ENCODE measurements around the gene CCDC107. TPM values are rescaled to one million over a fixed set of nuclear protein-coding genes. Genes with fewer than 3 reads are reported as not detected.
A peak's percentile ranks its signal among the peaks of the same experiment; 100 is the strongest.

The CCDC107 gene
- total and polyA plus RNA-seq, 2 donors (not counting 1 experiment from before 2014, with no cell fraction given) = 20.6 to 24.9 TPM

DNA sequence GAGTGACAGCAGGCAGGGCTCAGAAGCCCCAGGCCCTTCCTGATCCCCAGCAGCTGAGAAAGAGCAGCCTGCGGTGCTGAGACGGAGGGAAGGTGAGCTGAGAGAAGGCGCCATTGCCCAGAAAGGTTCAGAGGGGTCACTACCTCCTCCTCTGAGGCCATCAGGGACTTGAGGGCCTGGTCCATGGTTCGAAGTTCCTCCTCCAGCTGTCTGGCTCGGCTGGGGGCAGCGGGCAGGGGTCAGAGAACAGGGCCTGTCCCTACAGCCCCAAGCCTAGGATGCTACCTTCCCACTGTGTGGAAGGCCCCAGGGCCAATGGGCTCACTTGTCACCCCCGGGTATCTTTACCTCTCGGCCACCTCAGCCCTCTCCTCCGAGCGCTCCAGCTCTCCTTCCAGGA lies 26.8 kb downstream of the CCDC107 start:
- H3K4me2 ChIP-seq (ENCODE audit: extremely low read depth, insufficient read depth, low read length) = no peak overlapping the region
- no peak for DNase-seq (ENCODE audit: low read depth in 2 of 2)
- H3K36me3 ChIP-seq (ENCODE audit: control insufficient read depth, insufficient read depth, low read length) = peaks cover 32% of the 10 kb centered on the region
- no peak overlapping the region for H3K9ac ChIP-seq (ENCODE audit: insufficient read depth, low read length)
- peaks cover 52% of the 10 kb centered on the region for H3K79me2 ChIP-seq (ENCODE audit: control insufficient read depth, insufficient read depth, low read length)
- no peak for TF ChIP-seq EZH2 (IDR thresholded peaks at IDR 0.05; ENCODE audit: low read length, missing control alignments)
- TF ChIP-seq, protein P1, sequence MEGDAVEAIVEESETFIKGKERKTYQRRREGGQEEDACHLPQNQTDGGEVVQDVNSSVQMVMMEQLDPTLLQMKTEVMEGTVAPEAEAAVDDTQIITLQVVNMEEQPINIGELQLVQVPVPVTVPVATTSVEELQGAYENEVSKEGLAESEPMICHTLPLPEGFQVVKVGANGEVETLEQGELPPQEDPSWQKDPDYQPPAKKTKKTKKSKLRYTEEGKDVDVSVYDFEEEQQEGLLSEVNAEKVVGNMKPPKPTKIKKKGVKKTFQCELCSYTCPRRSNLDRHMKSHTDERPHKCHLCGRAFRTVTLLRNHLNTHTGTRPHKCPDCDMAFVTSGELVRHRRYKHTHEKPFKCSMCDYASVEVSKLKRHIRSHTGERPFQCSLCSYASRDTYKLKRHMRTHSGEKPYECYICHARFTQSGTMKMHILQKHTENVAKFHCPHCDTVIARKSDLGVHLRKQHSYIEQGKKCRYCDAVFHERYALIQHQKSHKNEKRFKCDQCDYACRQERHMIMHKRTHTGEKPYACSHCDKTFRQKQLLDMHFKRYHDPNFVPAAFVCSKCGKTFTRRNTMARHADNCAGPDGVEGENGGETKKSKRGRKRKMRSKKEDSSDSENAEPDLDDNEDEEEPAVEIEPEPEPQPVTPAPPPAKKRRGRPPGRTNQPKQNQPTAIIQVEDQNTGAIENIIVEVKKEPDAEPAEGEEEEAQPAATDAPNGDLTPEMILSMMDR (conservative IDR thresholded peaks at IDR 0.05 in 1 of 2, IDR thresholded peaks at IDR 0.05 in 1 of 2; ENCODE audit: low read depth in 1 of 2, low read length in 2 of 2) = no peak
- no peaks in the 10 kb centered on the region for H3K27me3 ChIP-seq (ENCODE audit: control insufficient read depth, insufficient read depth, low read length)
- no peak overlapping the region for H3K27ac ChIP-seq (ENCODE audit: insufficient read depth, low read length)
- no peaks in the 10 kb centered on the region for H3K9me3 ChIP-seq (ENCODE audit: control insufficient read depth, insufficient read depth, low read depth, low read length)
- H2AFZ ChIP-seq (ENCODE audit: low read length) = no peak overlapping the region
- H3K4me3 ChIP-seq (replicated peaks in 1 of 4; ENCODE audit: control extremely low read depth in 1 of 4, insufficient read depth in 1 of 4, low read depth in 3 of 4, low read length in 4 of 4) = peak overlapping the region in 1 of 4 experiments; percentile 30
- peaks cover 2% of the 10 kb centered on the region for H4K20me1 ChIP-seq (ENCODE audit: control insufficient read depth, extremely low read depth, insufficient read depth, low read length)
- peaks cover 41% of the 10 kb centered on the region for H3K4me1 ChIP-seq (ENCODE audit: control insufficient read depth, extremely low read depth, insufficient read depth, low read length)

DNA sequence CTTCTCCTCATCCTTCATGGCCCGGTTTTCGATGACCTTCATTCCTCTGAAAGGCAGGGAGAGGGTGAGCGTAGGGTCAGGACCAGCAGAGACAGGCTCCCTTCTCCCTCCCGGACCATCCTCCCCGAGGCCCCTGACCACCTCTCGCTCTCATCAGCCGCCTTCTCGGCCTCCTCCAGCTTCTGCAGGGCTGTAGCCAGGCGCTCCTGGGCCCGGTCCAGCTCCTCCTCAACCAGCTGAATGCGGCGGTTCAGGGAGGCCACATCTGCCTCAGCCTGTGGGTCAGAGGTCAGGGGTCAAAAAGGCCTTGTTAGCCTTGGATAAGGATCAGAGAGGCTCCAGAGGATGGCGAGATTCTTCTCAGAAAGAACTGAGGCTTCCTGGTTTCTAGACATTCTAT lies 27.4 kb downstream of the CCDC107 start:
- peaks cover 32% of the 10 kb centered on the region for H3K36me3 ChIP-seq (ENCODE audit: control insufficient read depth, insufficient read depth, low read length)
- TF ChIP-seq, protein P1 (conservative IDR thresholded peaks at IDR 0.05 in 1 of 2, IDR thresholded peaks at IDR 0.05 in 1 of 2; ENCODE audit: low read depth in 1 of 2, low read length in 2 of 2) = no peak
- no peak for TF ChIP-seq EZH2 (IDR thresholded peaks at IDR 0.05; ENCODE audit: low read length, missing control alignments)

DNA sequence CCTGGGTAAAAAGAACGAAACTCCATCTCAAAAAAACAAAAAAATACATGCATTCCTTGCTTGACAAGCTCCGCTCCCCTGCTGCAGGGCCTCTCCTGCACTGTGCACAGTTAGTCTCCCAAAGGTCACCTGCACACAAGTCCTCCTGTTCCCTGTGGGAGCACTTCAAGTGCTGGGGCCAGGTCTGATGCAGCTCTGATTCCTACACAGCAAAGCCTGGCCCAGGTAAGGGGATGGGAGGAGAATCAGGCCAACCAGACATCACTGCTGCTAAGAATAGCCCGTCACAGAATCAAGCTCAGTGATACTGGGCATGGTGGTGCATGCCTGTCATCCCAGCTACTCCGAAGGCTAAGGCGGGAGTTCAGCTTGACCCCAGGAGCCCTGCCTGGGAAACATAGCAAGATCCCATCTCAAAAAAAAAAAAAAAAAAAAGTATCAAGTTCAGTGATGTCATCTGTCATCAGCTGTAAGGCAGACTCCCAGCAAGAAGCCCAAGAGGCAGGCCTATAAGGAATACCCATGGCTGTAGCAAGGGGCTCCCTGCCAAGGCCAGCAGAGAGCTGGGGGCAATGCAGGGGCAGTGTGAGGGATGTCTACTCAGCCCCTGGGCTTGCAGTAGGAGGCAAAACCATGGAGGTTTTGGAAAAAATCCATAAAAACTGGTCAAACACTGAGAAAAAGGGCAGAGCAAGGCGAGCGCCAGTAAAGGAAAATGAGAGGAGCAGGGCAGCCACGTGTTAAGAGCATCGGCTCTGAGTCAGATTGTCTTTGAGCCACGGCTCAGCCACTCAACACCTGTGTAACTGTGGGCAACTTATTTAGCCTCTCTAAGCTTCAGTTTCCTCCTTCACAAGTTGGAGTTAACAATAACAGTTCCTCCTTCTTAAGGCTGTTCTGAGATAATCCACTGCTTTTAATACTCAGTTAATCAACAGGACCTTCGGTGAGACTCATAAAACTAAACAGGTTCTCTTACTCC lies 28.4 kb downstream of the CCDC107 start:
- H4K20me1 ChIP-seq (ENCODE audit: control insufficient read depth, extremely low read depth, insufficient read depth, low read length) = peaks cover 2% of the 10 kb centered on the region
- H3K9ac ChIP-seq (ENCODE audit: insufficient read depth, low read length) = no peak overlapping the region
- H3K27me3 ChIP-seq (ENCODE audit: control insufficient read depth, insufficient read depth, low read length) = no peaks in the 10 kb centered on the region
- H3K4me2 ChIP-seq (ENCODE audit: extremely low read depth, insufficient read depth, low read length) = peak overlapping the region; percentile 99
- peaks cover 38% of the 10 kb centered on the region for H3K4me1 ChIP-seq (ENCODE audit: control insufficient read depth, extremely low read depth, insufficient read depth, low read length)
- H3K27ac ChIP-seq (ENCODE audit: insufficient read depth, low read length) = no peak overlapping the region
- peaks cover 32% of the 10 kb centered on the region for H3K36me3 ChIP-seq (ENCODE audit: control insufficient read depth, insufficient read depth, low read length)
- peak overlapping the region; percentile 57 to 99 (median 67) for H3K4me3 ChIP-seq (replicated peaks in 1 of 4; ENCODE audit: control extremely low read depth in 1 of 4, insufficient read depth in 1 of 4, low read depth in 3 of 4, low read length in 4 of 4)
- peak; percentile 71 to 74 for DNase-seq (ENCODE audit: low read depth in 2 of 2)
- H3K79me2 ChIP-seq (ENCODE audit: control insufficient read depth, insufficient read depth, low read length) = peaks cover 52% of the 10 kb centered on the region
- no peaks in the 10 kb centered on the region for H3K9me3 ChIP-seq (ENCODE audit: control insufficient read depth, insufficient read depth, low read depth, low read length)
- no peak overlapping the region for H2AFZ ChIP-seq (ENCODE audit: low read length)
- TF ChIP-seq, protein P1 (conservative IDR thresholded peaks at IDR 0.05 in 1 of 2, IDR thresholded peaks at IDR 0.05 in 1 of 2; ENCODE audit: low read depth in 1 of 2, low read length in 2 of 2) = no peak
- no peak for TF ChIP-seq EZH2 (IDR thresholded peaks at IDR 0.05; ENCODE audit: low read length, missing control alignments)

More for the DNA sequence above, 27.4 kb downstream of the CCDC107 start:
- DNase-seq (ENCODE audit: low read depth in 2 of 2) = no peak
- no peaks in the 10 kb centered on the region for H3K27me3 ChIP-seq (ENCODE audit: control insufficient read depth, insufficient read depth, low read length)
- H3K79me2 ChIP-seq (ENCODE audit: control insufficient read depth, insufficient read depth, low read length) = peaks cover 52% of the 10 kb centered on the region
- H3K27ac ChIP-seq (ENCODE audit: insufficient read depth, low read length) = no peak overlapping the region
- H3K4me1 ChIP-seq (ENCODE audit: control insufficient read depth, extremely low read depth, insufficient read depth, low read length) = peaks cover 40% of the 10 kb centered on the region
- no peak overlapping the region for H2AFZ ChIP-seq (ENCODE audit: low read length)
- H3K4me3 ChIP-seq (replicated peaks in 1 of 4; ENCODE audit: control extremely low read depth in 1 of 4, insufficient read depth in 1 of 4, low read depth in 3 of 4, low read length in 4 of 4) = peak overlapping the region in 1 of 4 experiments; percentile 30
- H3K4me2 ChIP-seq (ENCODE audit: extremely low read depth, insufficient read depth, low read length) = peak overlapping the region; percentile 4
- no peak overlapping the region for H3K9ac ChIP-seq (ENCODE audit: insufficient read depth, low read length)
- peaks cover 2% of the 10 kb centered on the region for H4K20me1 ChIP-seq (ENCODE audit: control insufficient read depth, extremely low read depth, insufficient read depth, low read length)
- no peaks in the 10 kb centered on the region for H3K9me3 ChIP-seq (ENCODE audit: control insufficient read depth, insufficient read depth, low read depth, low read length)

All from fibroblast of lung (primary cell).